ENCODE data around the gene VPS13C.

VPS13C gene

DNA sequence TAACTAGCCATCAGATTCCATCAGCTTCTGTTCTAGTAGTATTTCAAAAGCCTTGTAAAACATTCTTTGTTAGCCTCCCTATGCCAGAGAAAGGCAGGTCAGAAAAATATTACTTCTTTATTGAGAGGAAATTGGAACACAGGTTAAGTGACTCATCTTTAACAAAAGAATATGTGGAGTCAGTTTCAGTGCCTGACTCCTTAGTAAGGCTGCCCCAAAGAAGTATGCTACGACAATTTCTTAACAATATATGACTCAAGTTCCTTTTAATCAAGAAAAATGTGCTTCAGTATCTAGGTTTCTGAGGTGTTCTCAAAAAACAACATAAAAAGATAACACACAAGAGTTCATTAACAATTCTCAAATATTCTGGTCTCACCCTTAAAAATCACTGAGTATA lies 139.2 kb downstream of the VPS13C start:
- H3K27me3 ChIP-seq (ENCODE audit: low read depth, low read length): no peaks in the 10 kb centered on the region
- no peaks in the 10 kb centered on the region for H3K9me3 ChIP-seq (ENCODE audit: control insufficient read depth in 1 of 2, low read length in 2 of 2)
- no peak overlapping the region for H3K27ac ChIP-seq (ENCODE audit: low read length)
- no peaks in the 10 kb centered on the region for H3K4me1 ChIP-seq (ENCODE audit: control insufficient read depth in 1 of 2, insufficient read depth in 2 of 2, low read length in 2 of 2)
- H3K4me3 ChIP-seq (ENCODE audit: low read depth in 1 of 2, low read length in 2 of 2): no peak overlapping the region
- peaks cover 34 to 35% of the 10 kb centered on the region in 2 donors for H3K36me3 ChIP-seq (ENCODE audit: control insufficient read depth in 1 of 2, insufficient read depth in 2 of 2, low read length in 2 of 2)

DNA sequence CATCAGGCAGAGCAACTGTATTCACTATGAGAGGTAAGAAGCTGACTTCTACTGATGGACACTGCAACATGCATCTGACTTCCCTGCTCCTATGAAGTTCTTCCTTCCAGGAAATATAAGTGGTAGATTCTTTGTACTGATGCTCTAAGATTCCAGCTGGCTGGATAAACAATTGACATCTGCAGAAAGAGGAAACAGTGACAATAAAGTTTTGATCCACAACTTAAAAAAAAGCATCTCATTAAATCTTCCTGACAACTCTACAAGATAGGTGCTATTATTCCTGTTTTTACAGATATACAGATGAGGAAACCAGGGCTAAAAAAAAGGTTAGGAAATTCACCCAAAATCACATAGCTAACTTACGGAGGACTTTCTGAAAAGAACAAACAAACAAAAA lies 142.8 kb downstream of the VPS13C start:
- no peak overlapping the region for H3K27ac ChIP-seq (ENCODE audit: low read length)
- no peaks in the 10 kb centered on the region for H3K9me3 ChIP-seq (ENCODE audit: control insufficient read depth in 1 of 2, low read length in 2 of 2)
- H3K36me3 ChIP-seq (ENCODE audit: control insufficient read depth in 1 of 2, insufficient read depth in 2 of 2, low read length in 2 of 2): peaks cover 43 to 46% of the 10 kb centered on the region in 2 donors
- no peaks in the 10 kb centered on the region for H3K27me3 ChIP-seq (ENCODE audit: low read depth, low read length)
- no peaks in the 10 kb centered on the region for H3K4me1 ChIP-seq (ENCODE audit: control insufficient read depth in 1 of 2, insufficient read depth in 2 of 2, low read length in 2 of 2)
- H3K4me3 ChIP-seq (ENCODE audit: low read depth in 1 of 2, low read length in 2 of 2): no peak overlapping the region

DNA sequence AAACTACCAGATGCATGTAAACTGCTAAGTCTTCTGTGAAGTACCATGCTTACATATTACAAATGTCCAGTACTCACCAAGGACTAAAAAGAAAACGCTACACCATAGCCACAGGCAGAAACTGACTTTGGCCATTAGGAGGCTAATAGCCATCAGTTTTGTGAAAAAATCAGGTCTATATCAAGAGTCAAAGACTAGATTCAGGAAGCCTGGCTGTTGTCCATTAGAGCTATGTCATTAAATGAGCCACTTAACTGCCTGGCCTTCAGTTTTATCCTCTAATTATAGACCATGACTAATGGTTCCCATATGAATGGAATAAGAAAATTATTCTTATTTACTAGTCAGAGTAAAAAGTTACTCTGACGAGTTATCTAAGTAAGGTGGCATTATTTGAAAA lies 144.1 kb downstream of the VPS13C start:
- H3K4me1 ChIP-seq (ENCODE audit: control insufficient read depth in 1 of 2, insufficient read depth in 2 of 2, low read length in 2 of 2): no peaks in the 10 kb centered on the region
- H3K27ac ChIP-seq (ENCODE audit: low read length): no peak overlapping the region
- peaks cover 34 to 35% of the 10 kb centered on the region in 2 donors for H3K36me3 ChIP-seq (ENCODE audit: control insufficient read depth in 1 of 2, insufficient read depth in 2 of 2, low read length in 2 of 2)
- no peak overlapping the region for H3K4me3 ChIP-seq (ENCODE audit: low read depth in 1 of 2, low read length in 2 of 2)
- no peaks in the 10 kb centered on the region for H3K9me3 ChIP-seq (ENCODE audit: control insufficient read depth in 1 of 2, low read length in 2 of 2)
- H3K27me3 ChIP-seq (ENCODE audit: low read depth, low read length): no peaks in the 10 kb centered on the region

DNA sequence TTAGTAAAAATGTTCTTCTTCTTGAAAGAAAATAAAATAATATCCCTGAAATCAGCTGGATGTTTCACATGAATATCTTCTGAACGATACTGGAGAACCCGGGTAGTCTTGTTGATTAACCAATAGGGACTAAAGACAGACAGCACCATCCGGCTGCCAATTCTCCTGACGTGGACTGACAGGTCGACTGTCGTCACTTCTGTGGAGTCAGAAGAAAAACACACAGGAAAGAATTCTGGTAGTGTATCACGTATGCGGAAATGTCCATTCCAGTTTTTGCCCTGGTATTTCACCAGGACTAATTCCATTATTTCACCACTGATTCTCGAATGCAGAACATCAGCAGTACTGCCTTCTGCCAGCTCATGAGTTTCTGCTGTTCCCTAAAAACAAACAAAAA lies 144.6 kb downstream of the VPS13C start:
- peaks cover 30 to 34% of the 10 kb centered on the region in 2 donors for H3K36me3 ChIP-seq (ENCODE audit: control insufficient read depth in 1 of 2, insufficient read depth in 2 of 2, low read length in 2 of 2)

DNA sequence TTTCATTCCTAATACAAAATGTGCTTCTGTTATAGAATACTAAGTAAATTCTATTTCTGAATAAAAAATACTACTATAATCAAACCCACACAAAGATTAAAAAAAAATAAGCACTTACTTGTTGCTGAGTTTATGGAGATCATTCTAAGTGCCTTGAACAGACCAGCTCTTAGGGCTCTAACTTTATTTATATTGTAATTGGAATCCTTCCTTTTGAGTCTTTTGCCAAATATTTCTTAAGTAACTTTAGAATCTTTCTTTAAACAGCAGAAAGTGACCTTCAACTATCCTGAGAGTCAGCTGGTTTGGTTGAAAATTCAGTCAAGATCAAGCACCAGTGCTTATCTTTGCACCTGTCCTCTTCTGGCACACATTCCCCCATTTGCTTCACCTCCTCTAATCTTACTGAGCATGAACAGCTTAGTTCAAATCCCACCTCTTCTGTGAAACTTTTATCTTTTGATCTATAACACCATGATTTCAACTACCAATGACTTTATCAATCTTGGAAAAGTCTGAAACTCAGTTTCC lies 149.3 kb downstream of the VPS13C start:
- H3K27ac ChIP-seq (ENCODE audit: low read length): no peak overlapping the region
- H3K4me1 ChIP-seq (ENCODE audit: control insufficient read depth in 1 of 2, insufficient read depth in 2 of 2, low read length in 2 of 2): no peaks in the 10 kb centered on the region
- H3K36me3 ChIP-seq (ENCODE audit: control insufficient read depth in 1 of 2, insufficient read depth in 2 of 2, low read length in 2 of 2): peaks cover 36 to 41% of the 10 kb centered on the region in 2 donors
- H3K9me3 ChIP-seq (ENCODE audit: control insufficient read depth in 1 of 2, low read length in 2 of 2): no peaks in the 10 kb centered on the region
- no peaks in the 10 kb centered on the region for H3K27me3 ChIP-seq (ENCODE audit: low read depth, low read length)
- no peak overlapping the region for H3K4me3 ChIP-seq (ENCODE audit: low read depth in 1 of 2, low read length in 2 of 2)

More for the DNA sequence above, 144.6 kb downstream of the VPS13C start:
- Histone ChIP-seq H3K4me1 (ENCODE audit: control insufficient read depth in 1 of 2, insufficient read depth in 2 of 2, low read length in 2 of 2) (no peaks in the 10 kb centered on the region), H3K27me3 (ENCODE audit: low read depth, low read length) (no peaks in the 10 kb centered on the region), H3K4me3 (ENCODE audit: low read depth in 1 of 2, low read length in 2 of 2) (no peak overlapping the region), H3K9me3 (ENCODE audit: control insufficient read depth in 1 of 2, low read length in 2 of 2) (no peaks in the 10 kb centered on the region), H3K27ac (ENCODE audit: low read length) (no peak overlapping the region)

DNA sequence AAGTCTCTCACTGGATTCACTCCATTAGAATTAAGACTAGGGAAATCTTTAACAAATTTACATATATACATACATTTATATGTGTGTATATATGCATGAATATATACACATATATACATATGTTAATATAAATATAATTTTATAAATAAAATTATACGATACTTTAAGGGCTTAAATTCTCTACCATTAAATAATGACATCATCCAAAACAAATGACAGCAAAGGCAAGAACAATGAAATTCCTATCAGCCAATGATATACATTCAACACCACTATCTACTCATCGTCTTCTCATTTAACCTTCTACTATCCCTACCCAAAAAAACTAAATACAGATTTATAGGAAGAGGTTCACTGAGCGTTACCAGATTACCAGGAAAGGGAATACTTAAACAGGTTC lies 152.0 kb downstream of the VPS13C start:
- Histone ChIP-seq H3K27ac (ENCODE audit: low read length) (no peak overlapping the region), H3K4me1 (ENCODE audit: control insufficient read depth in 1 of 2, insufficient read depth in 2 of 2, low read length in 2 of 2) (no peaks in the 10 kb centered on the region), H3K27me3 (ENCODE audit: low read depth, low read length) (no peaks in the 10 kb centered on the region), H3K9me3 (ENCODE audit: control insufficient read depth in 1 of 2, low read length in 2 of 2) (no peaks in the 10 kb centered on the region), H3K4me3 (ENCODE audit: low read depth in 1 of 2, low read length in 2 of 2) (no peak overlapping the region), H3K36me3 (ENCODE audit: control insufficient read depth in 1 of 2, insufficient read depth in 2 of 2, low read length in 2 of 2) (peaks cover 26 to 47% of the 10 kb centered on the region in 2 donors)

DNA sequence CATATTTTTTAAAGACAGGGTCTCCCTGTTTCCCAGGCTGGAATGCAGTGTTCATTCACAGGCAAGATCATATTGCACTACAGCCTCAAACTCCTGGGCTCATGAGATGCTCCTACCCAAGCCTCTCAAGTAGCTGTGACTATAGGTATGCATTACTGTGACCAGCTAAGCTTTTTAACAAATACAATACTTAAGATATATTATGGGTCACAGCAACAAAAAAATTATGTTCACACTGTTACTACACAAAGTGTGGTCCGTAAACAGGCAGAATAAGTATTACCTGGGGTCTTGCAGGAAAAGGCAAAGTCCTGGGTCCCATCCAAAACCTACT lies 152.5 kb downstream of the VPS13C start:
- H3K27ac ChIP-seq (ENCODE audit: low read length): no peak overlapping the region
- no peaks in the 10 kb centered on the region for H3K27me3 ChIP-seq (ENCODE audit: low read depth, low read length)
- H3K9me3 ChIP-seq (ENCODE audit: control insufficient read depth in 1 of 2, low read length in 2 of 2): peaks cover 0 to 3% of the 10 kb centered on the region in 2 donors
- H3K4me3 ChIP-seq (ENCODE audit: low read depth in 1 of 2, low read length in 2 of 2): no peak overlapping the region
- peaks cover 26 to 49% of the 10 kb centered on the region in 2 donors for H3K36me3 ChIP-seq (ENCODE audit: control insufficient read depth in 1 of 2, insufficient read depth in 2 of 2, low read length in 2 of 2)
- no peaks in the 10 kb centered on the region for H3K4me1 ChIP-seq (ENCODE audit: control insufficient read depth in 1 of 2, insufficient read depth in 2 of 2, low read length in 2 of 2)

DNA sequence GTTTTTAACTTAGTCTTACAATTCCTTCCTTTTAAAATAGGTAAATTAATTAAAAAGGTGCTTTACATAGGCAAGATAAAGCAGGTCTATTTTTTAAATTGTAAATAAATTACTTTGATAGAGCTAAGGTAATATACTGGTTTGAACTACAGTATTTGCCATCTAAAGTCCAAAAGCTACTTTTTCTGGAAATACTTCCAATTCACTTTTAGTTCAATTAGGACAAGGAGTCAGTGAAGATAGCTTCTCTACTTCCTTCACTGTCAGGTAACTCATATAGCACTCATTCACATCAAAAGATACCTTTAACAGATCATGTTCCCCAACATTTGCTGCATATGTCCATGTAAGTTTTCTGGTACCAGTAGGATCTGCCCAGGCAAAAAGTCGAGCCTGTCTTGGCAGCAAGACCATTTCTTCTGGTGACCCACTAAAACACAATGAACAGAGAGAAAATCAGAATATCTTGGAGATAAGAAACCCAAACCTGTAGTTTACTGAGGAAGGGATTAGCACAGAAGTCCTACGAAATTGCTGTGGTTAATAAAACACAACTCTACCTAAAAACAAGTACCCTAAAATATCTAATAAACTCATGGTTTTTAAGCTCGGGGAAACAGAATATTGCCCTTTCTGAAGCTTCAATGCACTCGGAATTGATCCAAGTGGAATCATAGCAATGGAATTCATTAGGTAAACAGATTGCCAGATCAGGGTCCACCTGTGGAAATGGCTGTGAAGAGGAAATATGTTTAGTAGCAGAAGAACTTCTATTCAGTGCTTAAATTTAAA lies 153.1 kb downstream of the VPS13C start:
- Histone ChIP-seq H3K36me3 (ENCODE audit: control insufficient read depth in 1 of 2, insufficient read depth in 2 of 2, low read length in 2 of 2) (peaks cover 26 to 49% of the 10 kb centered on the region in 2 donors), H3K4me1 (ENCODE audit: control insufficient read depth in 1 of 2, insufficient read depth in 2 of 2, low read length in 2 of 2) (no peaks in the 10 kb centered on the region), H3K27me3 (ENCODE audit: low read depth, low read length) (no peaks in the 10 kb centered on the region), H3K27ac (ENCODE audit: low read length) (no peak overlapping the region), H3K4me3 (ENCODE audit: low read depth in 1 of 2, low read length in 2 of 2) (no peak overlapping the region), H3K9me3 (ENCODE audit: control insufficient read depth in 1 of 2, low read length in 2 of 2) (peaks cover 0 to 3% of the 10 kb centered on the region in 2 donors)

DNA sequence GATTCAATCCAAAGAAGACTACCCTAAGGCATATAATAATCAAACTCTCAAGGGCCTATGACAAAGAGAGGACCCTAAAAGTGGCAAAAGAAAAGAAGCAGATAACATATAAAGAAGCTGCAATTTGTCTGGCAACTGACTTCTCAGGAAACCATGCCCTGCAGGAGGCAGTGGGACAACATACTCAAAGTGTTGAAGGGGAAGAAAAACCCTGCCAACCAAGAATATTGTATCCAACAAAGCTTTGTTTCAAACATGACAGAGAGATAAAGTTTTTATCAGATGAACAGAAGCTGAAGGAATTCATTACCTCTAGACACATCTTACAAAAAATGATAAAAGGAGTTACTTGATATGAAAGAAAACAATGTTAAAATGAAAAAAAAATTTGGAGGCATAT lies 167.1 kb downstream of the VPS13C start:
- Histone ChIP-seq H3K4me3 (ENCODE audit: low read depth in 1 of 2, low read length in 2 of 2) (peak overlapping the region in 1 of 2 donors; percentile 26), H3K4me1 (ENCODE audit: control insufficient read depth in 1 of 2, insufficient read depth in 2 of 2, low read length in 2 of 2) (no peaks in the 10 kb centered on the region), H3K27me3 (ENCODE audit: low read depth, low read length) (no peaks in the 10 kb centered on the region), H3K27ac (ENCODE audit: low read length) (no peak overlapping the region), H3K9me3 (ENCODE audit: control insufficient read depth in 1 of 2, low read length in 2 of 2) (peaks cover 4 to 11% of the 10 kb centered on the region in 2 donors), H3K36me3 (ENCODE audit: control insufficient read depth in 1 of 2, insufficient read depth in 2 of 2, low read length in 2 of 2) (peaks cover 22 to 36% of the 10 kb centered on the region in 2 donors)

DNA sequence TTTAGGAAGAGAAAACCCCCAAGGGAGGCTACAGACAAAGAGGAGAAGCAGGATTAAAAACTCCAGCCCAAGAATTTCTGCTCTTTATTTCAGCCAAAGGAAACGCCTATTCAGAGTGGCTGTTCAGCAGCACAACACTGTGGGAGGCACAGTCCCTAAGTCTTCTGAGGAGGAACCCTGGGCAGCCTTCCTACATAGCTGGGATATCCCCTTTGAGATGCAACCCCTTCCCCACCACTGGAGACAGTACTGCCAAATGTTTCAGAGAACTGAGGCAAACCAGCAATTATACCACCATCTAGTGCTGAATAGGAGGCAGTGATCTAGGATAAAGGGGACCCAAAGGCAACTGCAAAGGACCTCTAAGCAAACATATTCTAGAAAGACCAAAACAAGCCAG lies 168.1 kb downstream of the VPS13C start:
- H3K9me3 ChIP-seq (ENCODE audit: control insufficient read depth in 1 of 2, low read length in 2 of 2): peaks cover 4 to 11% of the 10 kb centered on the region in 2 donors
- H3K27me3 ChIP-seq (ENCODE audit: low read depth, low read length): no peaks in the 10 kb centered on the region
- no peaks in the 10 kb centered on the region for H3K4me1 ChIP-seq (ENCODE audit: control insufficient read depth in 1 of 2, insufficient read depth in 2 of 2, low read length in 2 of 2)
- peaks cover 23 to 41% of the 10 kb centered on the region in 2 donors for H3K36me3 ChIP-seq (ENCODE audit: control insufficient read depth in 1 of 2, insufficient read depth in 2 of 2, low read length in 2 of 2)
- no peak overlapping the region for H3K4me3 ChIP-seq (ENCODE audit: low read depth in 1 of 2, low read length in 2 of 2)
- no peak overlapping the region for H3K27ac ChIP-seq (ENCODE audit: low read length)

DNA sequence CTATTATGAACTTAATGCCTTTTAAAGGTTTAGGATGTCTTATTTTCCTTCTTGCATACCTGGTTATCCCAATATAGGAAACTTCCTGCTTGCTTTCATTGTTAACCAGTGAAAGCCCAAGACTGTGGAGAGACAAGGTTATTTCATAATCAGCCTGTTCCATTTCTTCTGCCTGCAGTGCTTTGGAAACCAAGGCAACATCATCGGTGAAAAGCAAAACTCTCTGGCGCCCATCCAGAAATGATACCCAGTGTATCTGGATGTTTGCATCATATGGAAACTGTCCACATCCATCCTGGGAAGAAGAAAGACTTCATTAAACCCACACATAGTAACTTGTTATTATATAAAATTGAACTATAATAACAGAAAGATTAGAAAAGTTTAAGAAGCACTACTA lies 170.1 kb downstream of the VPS13C start:
- no peak overlapping the region for H3K4me3 ChIP-seq (ENCODE audit: low read depth in 1 of 2, low read length in 2 of 2)
- H3K4me1 ChIP-seq (ENCODE audit: control insufficient read depth in 1 of 2, insufficient read depth in 2 of 2, low read length in 2 of 2): no peaks in the 10 kb centered on the region
- peaks cover 4 to 8% of the 10 kb centered on the region in 2 donors for H3K9me3 ChIP-seq (ENCODE audit: control insufficient read depth in 1 of 2, low read length in 2 of 2)
- H3K27ac ChIP-seq (ENCODE audit: low read length): no peak overlapping the region
- peaks cover 30 to 41% of the 10 kb centered on the region in 2 donors for H3K36me3 ChIP-seq (ENCODE audit: control insufficient read depth in 1 of 2, insufficient read depth in 2 of 2, low read length in 2 of 2)
- no peaks in the 10 kb centered on the region for H3K27me3 ChIP-seq (ENCODE audit: low read depth, low read length)

DNA sequence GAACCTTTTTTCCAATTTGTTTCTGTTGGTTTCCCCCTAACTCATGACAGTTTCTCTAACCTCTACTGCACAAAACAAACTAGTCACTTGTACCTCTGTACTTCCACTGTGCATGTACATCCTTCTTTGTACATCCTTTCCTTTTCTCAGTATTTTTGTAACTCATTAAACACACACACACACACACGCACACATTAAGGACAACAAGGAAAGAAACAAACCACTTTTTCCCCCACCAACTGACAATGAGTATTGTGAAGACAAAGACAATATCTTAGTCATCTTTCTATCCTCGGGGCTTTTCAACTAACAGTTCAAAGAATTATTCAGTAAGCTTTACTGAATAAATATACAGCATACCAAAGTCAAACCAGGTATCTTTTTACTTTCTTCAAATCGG lies 170.5 kb downstream of the VPS13C start:
- Histone ChIP-seq H3K27ac (ENCODE audit: low read length) (no peak overlapping the region), H3K27me3 (ENCODE audit: low read depth, low read length) (no peaks in the 10 kb centered on the region), H3K36me3 (ENCODE audit: control insufficient read depth in 1 of 2, insufficient read depth in 2 of 2, low read length in 2 of 2) (peaks cover 30 to 39% of the 10 kb centered on the region in 2 donors), H3K4me3 (ENCODE audit: low read depth in 1 of 2, low read length in 2 of 2) (no peak overlapping the region), H3K9me3 (ENCODE audit: control insufficient read depth in 1 of 2, low read length in 2 of 2) (peaks cover 4 to 8% of the 10 kb centered on the region in 2 donors), H3K4me1 (ENCODE audit: control insufficient read depth in 1 of 2, insufficient read depth in 2 of 2, low read length in 2 of 2) (no peaks in the 10 kb centered on the region)

Measured in muscle layer of duodenum (tissue), 2 donors.